ENCODE data around the gene ZKSCAN2.

DNA sequence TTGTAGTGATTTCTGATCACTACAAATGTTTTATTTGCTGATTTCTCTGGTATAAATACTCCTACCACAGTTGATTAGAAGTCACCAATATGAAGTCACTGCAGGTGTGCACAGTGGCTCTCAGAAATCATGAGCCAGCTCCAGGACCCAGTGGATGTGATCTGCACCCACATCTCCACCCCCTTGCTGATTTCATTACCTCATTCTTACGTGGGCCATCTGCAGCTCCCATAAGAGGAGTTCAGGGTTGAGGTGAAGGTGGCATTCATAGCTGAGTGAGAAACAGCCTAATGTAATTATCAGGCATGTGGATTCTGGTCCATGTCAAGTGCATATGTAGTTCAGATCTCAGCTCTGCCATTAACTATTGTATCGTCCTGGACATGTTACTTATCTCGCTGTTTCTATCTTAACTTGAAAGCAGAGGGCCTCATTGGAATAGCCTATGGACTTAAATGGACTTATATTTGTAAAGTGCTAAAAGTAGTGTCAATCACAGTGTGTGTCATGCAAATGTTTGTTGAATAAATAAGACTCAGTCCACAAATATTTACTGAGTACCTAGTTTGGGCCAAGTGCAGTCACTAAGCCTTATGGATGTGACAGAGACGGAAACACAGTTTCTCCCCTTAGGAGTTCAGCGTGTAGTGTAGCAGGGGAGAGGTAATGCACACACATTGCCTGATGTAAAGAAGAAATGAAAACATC is 40.7 kb upstream of the ZKSCAN2 start:
- TF ChIP-seq EZH2 (IDR thresholded peaks at IDR 0.05; ENCODE audit: insufficient read depth, poor library complexity, severe bottlenecking) (no peak), EZH2phosphoT487 (IDR thresholded peaks at IDR 0.05; ENCODE audit: insufficient read depth, low read depth) (no peak)

Measured in GM23248 (cell line).